Putamen (tissue), 1 donor: ENCODE results near the gene SQSTM1.
A peak's percentile ranks its signal among the peaks of the same experiment; 100 is the strongest.

ENCODE experiments used
- DNase-seq: peaks from one replicate; pipeline ENCODE4 v3.0.0-alpha.2; 2016; ENCODE audit warnings: low spot score

Gene SQSTM1

DNA sequence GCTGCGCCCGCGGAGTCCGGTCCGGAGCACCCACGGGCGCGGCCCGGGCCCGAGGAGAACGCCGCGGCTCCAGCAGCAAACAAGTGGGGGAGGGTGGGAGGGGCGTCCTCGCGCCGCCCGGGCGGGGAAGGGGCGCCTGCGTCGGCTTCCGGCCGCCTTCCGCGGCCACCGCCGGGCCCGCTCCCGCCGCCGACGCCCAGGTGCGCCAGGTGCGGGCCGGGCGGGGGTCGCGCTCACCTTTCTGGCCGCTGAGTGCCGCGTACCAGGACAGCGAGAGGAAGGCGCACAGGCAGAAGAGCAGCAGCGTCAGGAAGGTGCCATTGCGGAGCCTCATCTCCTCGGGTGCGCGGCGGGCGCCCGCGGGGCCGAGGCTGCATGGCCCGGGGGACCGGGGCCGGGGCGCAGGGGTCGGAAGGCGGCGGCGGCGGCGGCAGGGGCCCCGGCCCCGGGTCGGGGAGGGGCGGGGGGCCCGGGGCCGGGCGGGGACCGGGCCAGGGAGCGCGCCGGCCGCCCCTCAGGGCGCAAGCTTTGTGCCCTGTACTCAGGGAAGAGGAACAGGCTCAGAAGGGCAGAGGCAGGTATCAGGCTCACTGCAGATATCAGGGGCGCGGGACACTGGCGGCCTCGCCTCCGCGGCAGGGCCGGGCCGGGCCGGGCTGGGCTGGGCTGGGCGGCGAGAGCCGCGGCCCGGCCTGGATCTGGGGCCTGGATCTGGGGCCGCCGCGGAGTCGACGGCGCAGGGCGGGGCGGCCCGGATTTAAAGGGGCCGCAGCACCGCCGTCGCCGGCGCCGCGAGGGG lies 14.3 kb upstream of the SQSTM1 start, which contains the start of gene MGAT4B:
TSS of gene MGAT4B (minus strand) at position 617 of the 799 bp plus-strand sequence. CDS start at position 334, 283 bp downstream.
- peak; percentile 75 for DNase-seq

- DNase-seq = no peak
Observed at GRCh38 chr5:179812135-179812825, 8.4 kb upstream of the SQSTM1 start.

GRCh38 chr5:179812997-179813607 lies 7.6 kb upstream of the SQSTM1 start:
- no peak for DNase-seq

DNA sequence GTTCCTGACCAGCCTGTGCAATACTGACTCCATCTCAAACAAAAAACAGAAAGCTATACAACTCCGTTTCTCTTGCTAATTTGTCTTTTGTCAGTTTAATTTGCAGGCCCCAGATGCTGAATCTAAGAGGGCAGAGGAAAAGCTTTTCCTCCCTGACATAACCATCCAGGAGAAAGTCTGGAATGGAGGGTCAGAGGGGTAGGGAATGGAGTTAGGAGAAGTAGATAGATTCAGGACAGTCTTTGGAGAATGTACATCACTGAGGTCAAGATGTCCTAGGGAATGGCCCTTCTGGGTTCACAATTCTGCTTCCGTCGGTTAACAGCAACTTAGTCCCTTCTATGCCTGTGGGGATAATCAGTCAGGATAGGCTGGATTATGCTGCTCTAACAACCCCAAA lies 6.6 kb upstream of the SQSTM1 start:
- no peak for DNase-seq

- no peak for DNase-seq
Observed at GRCh38 chr5:179815491-179816249, 5.0 kb upstream of the SQSTM1 start.

- DNase-seq = no peak
Observed at GRCh38 chr5:179816401-179816795, 4.3 kb upstream of the SQSTM1 start.

DNA sequence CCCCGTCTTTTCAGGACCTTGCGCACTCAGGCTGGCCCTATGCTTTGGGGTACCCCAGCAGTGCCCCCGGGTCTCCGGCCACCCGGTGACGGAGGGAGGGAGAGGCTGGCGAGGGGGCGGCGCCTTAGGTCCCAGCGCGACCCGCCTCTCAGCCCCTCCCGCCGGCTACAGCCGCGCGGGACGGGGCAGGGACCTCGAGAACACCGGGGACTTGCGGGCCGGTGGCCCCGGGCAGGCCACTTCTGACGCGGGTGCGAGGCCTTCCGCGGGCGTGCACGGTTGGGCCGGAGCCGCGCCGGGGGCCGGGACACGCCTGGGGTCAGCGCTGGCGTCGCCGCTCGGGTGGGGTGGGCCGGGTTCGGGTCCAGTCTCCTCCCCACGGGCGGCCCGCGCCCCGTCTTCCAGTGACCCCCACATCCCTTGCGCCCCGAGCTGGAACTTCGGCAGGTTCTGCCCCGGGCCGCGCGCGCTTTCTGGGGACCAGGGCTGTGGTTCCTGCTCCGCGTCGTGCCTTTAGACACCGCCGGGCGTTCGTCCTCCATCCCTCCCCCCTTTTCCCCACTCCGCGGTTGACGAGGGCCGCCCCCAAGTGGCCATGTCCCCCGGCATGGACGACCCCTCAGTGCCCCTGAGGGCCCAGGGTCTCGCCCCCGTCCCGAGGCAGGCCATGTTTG lies 3.8 kb upstream of the SQSTM1 start:
- DNase-seq = no peak

DNA sequence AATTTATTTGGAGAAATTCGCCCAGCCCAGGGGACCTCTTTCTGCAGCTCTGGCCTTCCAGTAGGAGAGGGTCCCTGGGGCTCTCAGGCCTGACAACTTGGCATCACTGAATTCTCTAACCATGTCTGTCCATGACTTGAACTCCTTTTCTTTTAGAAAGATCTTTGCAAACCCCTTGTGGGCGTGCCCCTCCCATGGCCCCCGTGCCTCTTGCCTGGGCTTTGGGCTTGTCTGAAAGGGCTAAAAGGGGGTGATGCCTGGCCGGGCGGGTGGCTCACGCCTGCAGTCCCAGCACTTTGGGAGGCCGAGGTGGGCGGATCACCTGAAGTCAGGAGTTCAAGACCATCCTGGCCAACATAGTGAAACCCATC lies 3.2 kb upstream of the SQSTM1 start:
- DNase-seq = no peak

DNA sequence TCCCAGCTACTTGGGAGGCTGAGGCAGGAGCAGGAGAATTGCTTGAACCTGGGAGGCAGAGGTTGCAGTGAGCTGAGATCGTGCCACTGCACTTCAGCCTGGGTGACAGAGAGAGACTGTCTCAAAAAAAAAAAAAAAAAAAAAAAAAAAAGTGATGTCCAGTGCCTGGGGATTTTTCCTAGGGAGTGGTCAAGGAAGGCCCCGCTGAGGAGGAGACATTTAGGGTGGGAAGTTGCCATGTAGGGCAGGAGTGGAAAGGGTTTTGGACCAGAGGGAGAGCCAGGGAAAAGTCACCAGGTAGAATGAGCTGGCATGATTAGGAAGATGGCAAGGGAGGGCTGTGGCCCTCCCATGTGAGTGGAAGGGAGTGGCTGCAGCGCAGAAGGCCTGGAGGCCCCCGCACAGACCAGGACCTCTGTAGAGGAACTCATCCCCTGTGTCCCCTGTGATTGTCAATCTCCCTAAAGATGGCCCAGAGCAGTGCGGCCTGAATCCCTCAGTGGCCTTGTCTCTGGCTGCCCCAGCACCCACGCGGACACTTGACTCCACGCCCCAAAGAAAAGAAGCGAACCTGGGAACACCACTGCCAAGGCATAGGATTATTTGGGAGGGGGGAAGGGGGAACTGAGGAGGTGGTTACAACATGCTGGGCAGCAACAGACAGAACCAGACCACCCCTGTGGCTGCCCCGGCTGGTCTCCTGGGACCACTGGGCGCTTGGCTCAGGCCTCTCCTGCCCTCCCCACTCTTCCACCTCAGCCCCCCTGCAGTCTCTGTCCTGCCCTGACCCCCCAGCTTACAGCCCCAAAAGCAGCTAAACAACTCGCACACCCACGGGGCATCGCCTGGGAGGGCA lies 2.6 kb upstream of the SQSTM1 start:
- DNase-seq = no peak

DNA sequence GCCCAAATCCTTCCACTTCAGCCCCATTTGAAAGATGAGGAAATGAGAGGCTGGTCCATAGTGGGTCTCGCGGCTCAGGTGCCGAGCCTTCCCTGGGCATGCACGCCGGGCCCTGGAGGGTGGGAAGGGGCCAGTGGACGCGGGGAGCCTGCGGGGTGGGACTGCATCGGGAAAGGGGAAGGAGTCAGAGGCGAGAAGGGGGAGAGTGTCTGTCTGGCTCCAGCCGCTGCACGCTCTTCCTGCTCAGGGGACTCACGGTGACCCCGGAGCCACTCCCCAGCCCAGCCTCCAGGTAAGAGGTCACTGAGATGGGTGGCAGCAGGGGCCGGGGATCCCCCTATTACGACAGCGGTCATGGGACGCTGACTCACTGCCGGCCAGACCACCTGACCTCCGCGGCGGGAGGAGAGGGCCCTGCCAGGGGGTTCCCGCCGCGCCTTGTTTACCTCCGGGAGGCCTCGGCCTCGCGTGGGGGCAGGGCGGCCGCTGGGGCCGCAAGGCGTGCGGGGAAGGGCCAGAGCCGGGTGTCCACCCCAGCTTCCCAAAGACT lies 1.9 kb upstream of the SQSTM1 start:
- peak; percentile 94 for DNase-seq

DNA sequence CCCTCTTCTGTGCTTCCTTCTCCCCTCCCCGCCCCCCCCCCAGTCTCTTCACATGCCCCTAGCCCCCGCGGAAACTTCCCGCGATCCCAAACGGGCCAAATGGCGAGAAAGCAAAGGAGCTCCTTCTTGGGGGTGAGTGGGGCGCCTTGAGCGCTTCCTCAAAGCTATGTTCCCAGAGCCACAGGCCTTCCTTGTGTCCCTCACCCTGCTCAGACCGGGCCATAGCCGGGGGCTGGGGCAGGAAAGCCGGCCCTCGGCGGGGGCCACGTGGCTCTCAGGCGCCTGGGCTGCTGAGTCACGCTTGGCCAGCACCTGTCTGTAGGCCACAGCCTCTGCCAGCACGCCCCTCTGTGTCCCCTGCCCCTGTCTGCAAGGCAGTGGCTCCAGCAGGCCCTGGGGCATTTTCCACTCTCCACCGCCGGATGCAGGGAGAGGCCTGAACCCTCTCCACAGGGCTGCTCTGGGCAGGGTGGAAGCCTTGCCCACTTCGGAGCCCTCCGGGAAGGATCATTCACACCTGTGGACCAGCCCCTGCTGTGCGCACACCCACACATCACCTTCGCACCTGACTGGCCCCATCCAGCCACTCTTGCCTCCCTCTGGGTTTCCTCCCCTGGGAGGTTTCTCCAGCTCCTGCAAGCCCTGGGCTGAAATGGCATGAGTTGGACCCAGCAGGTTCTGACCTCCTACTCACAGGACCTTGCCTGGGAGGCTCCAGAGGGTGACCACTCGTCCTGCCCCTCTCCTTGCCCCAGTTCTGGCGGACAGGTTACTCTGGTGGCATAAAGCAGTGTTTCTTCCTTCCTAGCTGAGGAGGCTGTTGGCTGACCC lies 1.2 kb upstream of the SQSTM1 start:
- peak; percentile 72 for DNase-seq

DNA sequence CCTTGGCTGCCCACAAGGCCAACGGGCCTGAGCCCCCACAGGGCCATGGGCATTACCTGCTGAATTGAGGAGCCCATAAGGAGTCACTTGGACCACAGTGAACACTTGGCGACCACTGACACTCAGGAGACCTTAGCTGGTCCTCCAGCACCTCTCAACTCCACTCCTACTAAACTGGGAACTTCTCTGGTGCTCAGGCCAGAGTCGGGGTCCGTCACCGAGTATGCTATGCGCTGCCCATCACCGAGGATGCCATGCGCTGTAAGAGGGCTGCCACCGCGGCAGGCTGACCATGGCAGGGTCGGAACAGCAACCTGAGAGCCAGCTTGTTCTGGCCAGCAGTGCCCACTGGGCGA lies 600 bp upstream of the SQSTM1 start:
- DNase-seq = no peak

DNA sequence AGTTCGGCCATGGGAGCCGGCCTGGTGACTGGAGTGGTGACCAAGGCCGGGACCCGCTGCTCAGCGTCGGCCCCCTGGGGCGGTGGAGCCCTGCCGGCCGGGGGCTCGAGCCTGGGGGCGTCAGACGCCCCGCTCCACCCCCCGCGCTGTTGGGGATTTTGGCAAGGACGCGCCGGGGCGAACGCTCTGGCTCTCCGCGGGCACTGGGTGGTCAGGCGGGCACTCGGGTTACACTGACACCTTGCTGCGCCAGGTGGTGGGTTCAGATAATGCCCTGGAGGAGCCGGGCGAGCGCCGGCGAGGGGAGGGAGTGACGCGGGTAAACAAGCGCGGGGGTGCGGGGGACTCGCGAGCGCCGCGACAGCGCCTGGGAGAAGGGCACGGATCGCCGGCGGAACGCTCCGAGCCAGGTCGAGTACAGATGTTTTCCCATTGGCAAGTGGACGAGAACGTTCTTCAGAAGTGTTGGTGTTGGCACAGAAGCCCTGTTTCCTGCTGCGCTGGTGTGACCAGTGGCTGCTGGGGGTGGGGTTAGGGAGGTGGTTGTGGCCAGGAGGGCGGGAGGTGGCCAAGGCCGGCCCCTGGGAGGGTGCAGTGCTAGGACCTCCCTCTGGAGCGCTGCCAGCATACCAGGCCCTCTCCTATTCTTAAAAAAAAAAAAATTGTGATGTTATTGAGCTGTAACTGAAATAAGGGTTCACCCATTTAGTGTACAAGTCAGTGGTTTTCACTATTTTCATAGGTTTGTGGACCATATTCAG lies 773 bp downstream of the SQSTM1 start:
- DNase-seq = peak; percentile 91

GRCh38 chr5:179822059-179822432 lies 1.3 kb downstream of the SQSTM1 start:
- DNase-seq = no peak

- no peak for DNase-seq
Observed at GRCh38 chr5:179822444-179822990, 1.8 kb downstream of the SQSTM1 start.

- no peak for DNase-seq
Observed at GRCh38 chr5:179823937-179824744, 3.4 kb downstream of the SQSTM1 start.

DNA sequence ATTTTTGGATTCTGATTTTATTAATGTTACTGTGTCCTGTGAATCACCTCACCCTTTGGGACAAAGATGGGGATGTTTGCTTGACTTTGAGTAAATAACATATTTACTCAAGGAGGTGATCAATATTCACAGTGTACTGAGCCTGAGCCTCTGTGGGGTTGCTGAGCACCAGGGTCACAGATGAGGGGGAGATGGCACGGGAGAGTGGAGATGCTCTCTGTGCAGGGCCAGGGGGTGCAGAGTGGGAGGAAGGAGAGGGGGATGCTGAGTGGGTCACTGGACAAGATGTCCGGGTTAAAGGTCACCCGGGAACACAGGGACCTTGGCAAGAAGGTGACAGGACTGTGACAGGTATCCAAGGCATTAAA lies 4.0 kb downstream of the SQSTM1 start:
- no peak for DNase-seq

- no peak for DNase-seq
Observed at GRCh38 chr5:179825655-179826182, 5.0 kb downstream of the SQSTM1 start.
